ENCODE measurements around the gene FAM240B. TPM values are rescaled to one million over a fixed set of nuclear protein-coding genes. Genes with fewer than 3 reads are reported as not detected.

Gene FAM240B
- total RNA-seq, 1 experiment from 2014 or later = not detected

DNA sequence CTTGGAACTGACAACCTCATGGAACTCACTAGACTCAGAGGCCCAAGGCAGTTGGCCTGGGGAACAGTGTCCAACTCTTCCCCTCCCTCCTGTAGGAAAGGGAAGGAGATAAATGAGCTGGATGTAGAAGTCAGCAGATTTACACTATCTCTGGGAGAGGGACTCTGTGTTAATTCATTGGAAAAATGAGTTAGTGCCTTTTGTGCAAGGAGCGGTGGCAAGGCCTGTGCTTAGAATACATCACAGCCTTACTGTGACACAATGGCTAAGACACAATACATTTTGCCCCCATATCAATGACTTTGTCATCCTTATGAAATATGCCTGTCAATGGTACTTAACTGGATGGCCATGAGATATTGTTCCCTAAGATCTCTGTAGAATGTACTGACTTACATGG is 28.0 kb upstream of the FAM240B start:
- no peak overlapping the region for H4K91ac ChIP-seq (ENCODE audit: insufficient read length, low read depth, low read length)
- no peak overlapping the region for H2AK5ac ChIP-seq (ENCODE audit: insufficient read length, low read length)
- H3K4me1 ChIP-seq (ENCODE audit: insufficient read depth, low read length) = no peaks in the 10 kb centered on the region
- H2BK5ac ChIP-seq (ENCODE audit: insufficient read length, low read length) = no peak overlapping the region
- H4K8ac ChIP-seq (replicated peaks; ENCODE audit: insufficient read length, low read depth, low read length) = no peak overlapping the region
- no peaks in the 10 kb centered on the region for H3K27me3 ChIP-seq (ENCODE audit: insufficient read depth, low read length)
- H2BK15ac ChIP-seq (ENCODE audit: low read depth, low read length) = no peak overlapping the region
- no peaks in the 10 kb centered on the region for H3K9me3 ChIP-seq (ENCODE audit: control insufficient read depth, low read depth, low read length)
- TF ChIP-seq, protein P1, sequence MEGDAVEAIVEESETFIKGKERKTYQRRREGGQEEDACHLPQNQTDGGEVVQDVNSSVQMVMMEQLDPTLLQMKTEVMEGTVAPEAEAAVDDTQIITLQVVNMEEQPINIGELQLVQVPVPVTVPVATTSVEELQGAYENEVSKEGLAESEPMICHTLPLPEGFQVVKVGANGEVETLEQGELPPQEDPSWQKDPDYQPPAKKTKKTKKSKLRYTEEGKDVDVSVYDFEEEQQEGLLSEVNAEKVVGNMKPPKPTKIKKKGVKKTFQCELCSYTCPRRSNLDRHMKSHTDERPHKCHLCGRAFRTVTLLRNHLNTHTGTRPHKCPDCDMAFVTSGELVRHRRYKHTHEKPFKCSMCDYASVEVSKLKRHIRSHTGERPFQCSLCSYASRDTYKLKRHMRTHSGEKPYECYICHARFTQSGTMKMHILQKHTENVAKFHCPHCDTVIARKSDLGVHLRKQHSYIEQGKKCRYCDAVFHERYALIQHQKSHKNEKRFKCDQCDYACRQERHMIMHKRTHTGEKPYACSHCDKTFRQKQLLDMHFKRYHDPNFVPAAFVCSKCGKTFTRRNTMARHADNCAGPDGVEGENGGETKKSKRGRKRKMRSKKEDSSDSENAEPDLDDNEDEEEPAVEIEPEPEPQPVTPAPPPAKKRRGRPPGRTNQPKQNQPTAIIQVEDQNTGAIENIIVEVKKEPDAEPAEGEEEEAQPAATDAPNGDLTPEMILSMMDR (conservative IDR thresholded peaks at IDR 0.05) = no peak
- no peak overlapping the region for H2BK20ac ChIP-seq (ENCODE audit: low read depth, low read length, poor library complexity, severe bottlenecking)
- H3K9ac ChIP-seq (ENCODE audit: extremely low read depth, insufficient read length, low read length) = no peak overlapping the region
- no peak overlapping the region for H3T11ph ChIP-seq (ENCODE audit: low read length)
- H3K36me3 Mint-ChIP-seq (ENCODE audit: insufficient read depth in 1 of 3, low read depth in 3 of 3) = no peaks in the 10 kb centered on the region
- no peaks in the 10 kb centered on the region for H3K79me2 ChIP-seq (ENCODE audit: insufficient read depth, low read length)
- no peaks in the 10 kb centered on the region; a peak in 1 of 5 replicates for H3K9me3 Mint-ChIP-seq
- H4K5ac ChIP-seq (ENCODE audit: insufficient read length, low read depth, low read length) = no peak overlapping the region
- H3K27me3 Mint-ChIP-seq (ENCODE audit: low read depth) = 0 out of 2 replicates have a peak, but pooled peaks cover under 1% of the 10 kb centered on the region
- no peaks in the 10 kb centered on the region for H3K23me2 ChIP-seq (ENCODE audit: insufficient read length, low read depth, low read length, poor library complexity, severe bottlenecking)
- WGBS (ENCODE audit: extremely low coverage, insufficient read length, low lambda C conversion rate) = no CpG with 5 or more reads among the region's 1 CpG
- no peak overlapping the region for H3K4me2 ChIP-seq (ENCODE audit: insufficient read depth, insufficient read length, low read length)
- no peak overlapping the region for H3K56ac ChIP-seq (ENCODE audit: insufficient read length, low read depth, low read length)
- no peak overlapping the region for H2AFZ ChIP-seq (ENCODE audit: low read length)
- H3K14ac ChIP-seq (ENCODE audit: insufficient read depth, low read length) = no peak overlapping the region
- H3K27ac ChIP-seq (ENCODE audit: insufficient read length, low read depth, low read length) = no peak overlapping the region
- peaks cover 6 to 7% of the 10 kb centered on the region in 2 experiments; a peak in 3 of 4 replicates for H3K4me1 Mint-ChIP-seq
- no peak overlapping the region for H2BK120ac ChIP-seq (ENCODE audit: low read depth, low read length, poor library complexity, severe bottlenecking)
- no peak overlapping the region for H3K4ac ChIP-seq (ENCODE audit: low read depth, low read length)
- H3K27ac Mint-ChIP-seq = no peak overlapping the region
- no peak overlapping the region for H3K4me3 Mint-ChIP-seq
- no peak overlapping the region for H2BK12ac ChIP-seq (ENCODE audit: insufficient read length, low read depth, low read length)
- no peak overlapping the region for H3K23ac ChIP-seq (ENCODE audit: insufficient read length, low read depth, low read length)
- peaks cover 3% of the 10 kb centered on the region for H4K20me1 ChIP-seq (ENCODE audit: control insufficient read depth, insufficient read depth, insufficient read length)
- no peaks in the 10 kb centered on the region for H3K79me1 ChIP-seq (ENCODE audit: insufficient read depth, low read depth, low read length, poor library complexity, severe bottlenecking)
- no peak overlapping the region for H3K18ac ChIP-seq (ENCODE audit: insufficient read length, low read depth, low read length)
- DNase-seq = no peak
